H1 (cell line): ENCODE measurements around the gene S1PR3. TPM values are rescaled to one million over a fixed set of nuclear protein-coding genes. Genes with fewer than 3 reads are reported as not detected.

Experiments
- CTCF ChIA-PET: fragments of 300-600 bp; sonication (Branson Sonifier 250); formaldehyde crosslinking; loops from one replicate; lab custom pipeline; 2021; ENCODE audit not compliant: partially characterized antibody; lab: Charles Lee
- POLR2A ChIA-PET: fragments of 300-600 bp; sonication (Branson Sonifier 250); formaldehyde crosslinking; loops from one replicate; lab custom pipeline; 2021; ENCODE audit warnings: inconsistent platforms; ENCODE audit not compliant: partially characterized antibody; lab: Charles Lee
- DNase-seq, 2 experiments: peaks; one replicate each; pipeline versions ENCODE4 v3.0.0 to v3.0.0-alpha.2; 2010 to 2022; ENCODE audit warnings: low spot score in 2 of 2, low read depth in 1 of 2, mixed read lengths in 1 of 2
- FAIRE-seq: peaks from 2 replicates; lab custom pipeline; 2011; peaks lifted over from hg19 to GRCh38; lab: Jason Lieb, UNC
- H2AFZ ChIP-seq: 2 replicates; pipeline ENCODE4 v1.8.1; 2012; ENCODE audit warnings: low read length, inconsistent platforms
- H2AK5ac ChIP-seq: 2 replicates; pipeline ENCODE4 v1.6.1; 2013; ENCODE audit warnings: low read depth, low read length
- H2BK120ac ChIP-seq: replicated peaks from 2 replicates; pipeline ENCODE3; 2013; ENCODE audit warnings: low read depth, low read length, inconsistent platforms
- H2BK12ac ChIP-seq: 2 replicates; pipeline ENCODE4 v1.6.1; 2013; ENCODE audit warnings: low read depth, low read length
- H2BK15ac ChIP-seq: 2 replicates; pipeline ENCODE4 v1.6.1; 2013; ENCODE audit warnings: low read length
- H2BK20ac ChIP-seq: 2 replicates; pipeline ENCODE4 v1.6.1; 2013; ENCODE audit warnings: low read length
- H2BK5ac ChIP-seq: 2 replicates; pipeline ENCODE4 v1.6.1; 2013; ENCODE audit warnings: low read depth, low read length
- H3K14ac ChIP-seq: 2 replicates; pipeline ENCODE4 v1.6.1; 2013; ENCODE audit warnings: inconsistent platforms; ENCODE audit not compliant: insufficient read length
- H3K18ac ChIP-seq: 2 replicates; pipeline ENCODE4 v1.6.1; 2013; ENCODE audit warnings: low read length; ENCODE audit errors: extremely low read depth
- H3K23ac ChIP-seq: 2 replicates; pipeline ENCODE4 v1.6.1; 2013; ENCODE audit warnings: inconsistent platforms; ENCODE audit not compliant: insufficient read length
- H3K23me2 ChIP-seq: 2 replicates; pipeline ENCODE4 v1.6.1; 2013; ENCODE audit warnings: low read depth, low read length
- H3K27ac ChIP-seq: 2 replicates; pipeline ENCODE4 v1.6.1; 2011; ENCODE audit warnings: low read depth, low read length, inconsistent platforms
- H3K27me3 ChIP-seq, 4 experiments: replicated peaks in 1 of 4; 1 replicate in 1 of 4; 2 replicates in 3 of 4; pipeline versions ENCODE4 v1.6.1 to v1.8.1; 2011 to 2013; ENCODE audit warnings: low read length in 3 of 4, mild to moderate bottlenecking in 3 of 4, inconsistent platforms in 2 of 4, mixed read lengths in 2 of 4, moderate library complexity in 1 of 4; ENCODE audit not compliant: control insufficient read depth in 3 of 4, insufficient read depth in 3 of 4; ENCODE audit errors: extremely low read depth in 1 of 4
- H3K36me3 ChIP-seq, 4 experiments: 2 replicates each; pipeline versions ENCODE4 v1.6.1 to v1.8.1; 2011 to 2013; ENCODE audit warnings: mild to moderate bottlenecking in 4 of 4, low read length in 3 of 4, moderate library complexity in 2 of 4, control low read depth in 1 of 4, inconsistent platforms in 1 of 4; ENCODE audit not compliant: insufficient read depth in 4 of 4, control insufficient read depth in 2 of 4
- H3K4ac ChIP-seq: replicated peaks from 2 replicates; pipeline ENCODE3; 2013; ENCODE audit warnings: low read length, low read depth, mixed read lengths, inconsistent platforms; ENCODE audit not compliant: insufficient read length
- H3K4me1 ChIP-seq, 4 experiments: replicated peaks in 1 of 4; 1 replicate in 1 of 4; 2 replicates in 3 of 4; pipeline versions ENCODE4 v1.6.1 to v1.8.1; 2011 to 2013; ENCODE audit warnings: low read length in 3 of 4, inconsistent platforms in 2 of 4, mixed read lengths in 1 of 4; ENCODE audit not compliant: insufficient read depth in 4 of 4, control insufficient read depth in 3 of 4
- H3K4me2 ChIP-seq, 2 experiments: 2 replicates each; pipeline versions ENCODE4 v1.6.1 to v1.8.1; 2011 to 2013; ENCODE audit warnings: low read depth in 2 of 2, low read length in 2 of 2, control low read depth in 1 of 2, inconsistent platforms in 1 of 2, mild to moderate bottlenecking in 1 of 2; ENCODE audit not compliant: insufficient read depth in 1 of 2
- H3K4me3 ChIP-seq, 4 experiments: fragments of 200-600, 300-600 bp in 1 of 4; sonication (generic), shearing (Covaris generic), sonication (Bioruptor Twin) in 1 of 4; 2 replicates each; pipeline versions ENCODE4 v1.5.1 to v1.8.1; 2011 to 2016; ENCODE audit warnings: low read length in 4 of 4, low read depth in 3 of 4, control low read depth in 2 of 4, inconsistent platforms in 2 of 4, mild to moderate bottlenecking in 2 of 4, mixed read lengths in 1 of 4, moderate library complexity in 1 of 4; ENCODE audit not compliant: insufficient read depth in 2 of 4; ENCODE audit errors: extremely low read depth in 1 of 4
- H3K56ac ChIP-seq: replicated peaks from 2 replicates; pipeline ENCODE3; 2013; ENCODE audit warnings: low read depth, mild to moderate bottlenecking, mixed read lengths, low read length, inconsistent platforms; ENCODE audit not compliant: insufficient read length
- H3K79me1 ChIP-seq: 2 replicates; pipeline ENCODE4 v1.6.1; 2013; ENCODE audit warnings: low read depth, low read length, control low read depth
- H3K79me2 ChIP-seq, 2 experiments: 2 replicates each; pipeline versions ENCODE4 v1.6.1 to v1.8.1; 2012 to 2013; ENCODE audit warnings: low read length in 2 of 2, mild to moderate bottlenecking in 2 of 2, inconsistent platforms in 1 of 2; ENCODE audit not compliant: insufficient read depth in 2 of 2, control insufficient read depth in 1 of 2
- H3K9ac ChIP-seq, 4 experiments: replicated peaks in 1 of 4; 1 replicate in 1 of 4; 2 replicates in 3 of 4; pipeline versions ENCODE4 v1.6.1 to v1.8.1; 2011 to 2013; ENCODE audit warnings: low read depth in 3 of 4, low read length in 3 of 4, control low read depth in 2 of 4, mild to moderate bottlenecking in 2 of 4, moderate library complexity in 2 of 4, inconsistent platforms in 1 of 4; ENCODE audit errors: extremely low read depth in 1 of 4
- H3K9me3 ChIP-seq, 2 experiments: 2 replicates each; pipeline versions ENCODE4 v1.6.1 to v1.8.1; 2012 to 2013; ENCODE audit warnings: mild to moderate bottlenecking in 2 of 2, moderate library complexity in 2 of 2, control low read depth in 1 of 2, inconsistent platforms in 1 of 2, low read depth in 1 of 2, low read length in 1 of 2, mixed read lengths in 1 of 2; ENCODE audit not compliant: insufficient read depth in 2 of 2
- H4K20me1 ChIP-seq, 2 experiments: replicated peaks in 1 of 2; 2 replicates each; pipeline versions ENCODE3 to v1.8.1; 2011 to 2013; ENCODE audit warnings: inconsistent platforms in 2 of 2, low read length in 2 of 2, mild to moderate bottlenecking in 1 of 2; ENCODE audit not compliant: insufficient read depth in 2 of 2, control insufficient read depth in 1 of 2
- H4K5ac ChIP-seq: 2 replicates; pipeline ENCODE4 v1.6.1; 2013; ENCODE audit warnings: low read length, low read depth, mixed read lengths, inconsistent platforms; ENCODE audit not compliant: insufficient read length
- H4K8ac ChIP-seq: 2 replicates; pipeline ENCODE4 v1.8.0; 2013; ENCODE audit warnings: mild to moderate bottlenecking, moderate library complexity, low read length, inconsistent platforms; ENCODE audit not compliant: insufficient read depth; ENCODE audit errors: extremely low read depth
- H4K91ac ChIP-seq: replicated peaks from 2 replicates; pipeline ENCODE3; 2013; ENCODE audit warnings: low read length, mixed read lengths, inconsistent platforms; ENCODE audit not compliant: insufficient read length
- WGBS, 2 experiments: shearing (Covaris generic) in 1 of 2; methylation state at CpG; one replicate each; pipeline versions ENCODE4 v1.1.6 to v1.1.7; 2013 to 2015; ENCODE audit warnings: low lambda C conversion rate in 2 of 2, mixed read lengths in 2 of 2, inconsistent platforms in 1 of 2, low coverage in 1 of 2, missing lambda C conversion rate in 1 of 2; ENCODE audit not compliant: insufficient replicate concordance in 2 of 2, insufficient coverage in 1 of 2, insufficient read length in 1 of 2; ENCODE audit errors: extremely low coverage in 1 of 2, missing lambda C conversion rate in 1 of 2; 5-methylcytosine and 5-hydroxymethylcytosine counted together
- polyA plus RNA-seq, 7 experiments: library from polyadenylated mRNA; depleted of rRNA in 3 of 7; stranded (reverse) in 5 of 7; unstranded in 2 of 7; fragments of >200 nt in 5 of 7; fragments of 200-250 nt in 2 of 7; gene quantifications; 1 replicate in 5 of 7; 2 replicates in 1 of 7; 4 replicates in 1 of 7; pipeline versions ENCODE4 v1.2.1 to v1.2.3, GENCODE V29; 2011 to 2013; ENCODE audit warnings: missing spikeins in 2 of 7, mixed read lengths in 2 of 7
- total RNA-seq: library from RNA; stranded (reverse); fragmentation: NEBNext Ultra II Directional; extraction: Animal tissue kit (Norgen Biotek cat#: 25700); gene quantifications from 2 replicates; pipeline ENCODE4 v1.2.1, GENCODE V29; 2021

The S1PR3 gene
- total and polyA plus RNA-seq, 2 of the 8 experiments (the other 6 are each of a cell fraction or from before 2014, with no cell fraction given), result 3.7 to 6.4 TPM

GRCh38 chr9:89021154-89021803 lies 30.0 kb downstream of the S1PR3 start:
- FAIRE-seq (no peak), DNase-seq (no peak)
- no peak overlapping the region for H2BK20ac ChIP-seq
- H3K23ac ChIP-seq, result no peak overlapping the region
- H4K20me1 ChIP-seq, result no peaks in the 10 kb centered on the region
- no peak overlapping the region for H4K8ac ChIP-seq
- H3K27me3 ChIP-seq, result no peaks in the 10 kb centered on the region
- no peak overlapping the region for H3K4ac ChIP-seq
- CTCF ChIA-PET, result interaction anchor here (0.9 kb wide), 1 partner anchor 258 kb away, joined by 3 read pairs; no protein-coding TSS in a partner anchor
- H3K27ac ChIP-seq, result no peak overlapping the region
- H2BK12ac ChIP-seq, result no peak overlapping the region
- no peak overlapping the region for H2AK5ac ChIP-seq
- no peak overlapping the region for H2BK120ac ChIP-seq
- no peak overlapping the region for H3K4me3 ChIP-seq
- no peak overlapping the region for H4K5ac ChIP-seq
- H4K91ac ChIP-seq, result no peak overlapping the region
- no peaks in the 10 kb centered on the region for H3K36me3 ChIP-seq
- H2BK5ac ChIP-seq, result peak overlapping the region; percentile 1; the same call in 1 of the 2 replicates
- no peaks in the 10 kb centered on the region for H3K23me2 ChIP-seq
- H3K4me1 ChIP-seq, result peaks cover 0 to 7% (median 1%) of the 10 kb centered on the region in 4 experiments; a peak in 3 of 7 replicates
- H3K79me1 ChIP-seq, result no peaks in the 10 kb centered on the region
- H3K4me2 ChIP-seq, result no peak overlapping the region
- H3K56ac ChIP-seq, result no peak overlapping the region
- no peaks in the 10 kb centered on the region for H3K9me3 ChIP-seq
- no peak overlapping the region for H3K18ac ChIP-seq
- no peaks in the 10 kb centered on the region for H3K79me2 ChIP-seq
- no peak overlapping the region for H3K9ac ChIP-seq
- no peak overlapping the region for H3K14ac ChIP-seq
- 94% methylated on average over 8 of the region's 8 CpGs; no CpG with 5 or more reads in 1 of the 2 experiments for WGBS, 2 experiments
- no peak overlapping the region for H2BK15ac ChIP-seq
- POLR2A ChIA-PET, result no interaction called here
- H2AFZ ChIP-seq, result 0 out of 2 replicates have a peak overlapping the region, but pooled peaks have one; percentile 16
